HG02571 (cell line): ENCODE data around the gene TIGD6.

Experiments
- ATAC-seq: cut with Tn5 transposase; IDR thresholded peaks from one replicate; pipeline ENCODE4 v1.9.1; 2021; ENCODE audit warnings: mild to moderate bottlenecking, moderate library complexity; ENCODE audit not compliant: unreplicated experiment

Gene TIGD6

GRCh38 chr5:149981206-149981605 is 19.2 kb downstream of the TIGD6 start:
- ATAC-seq, result no peak

GRCh38 chr5:149979896-149980295 is 20.6 kb downstream of the TIGD6 start:
- ATAC-seq, result no peak

- no peak for ATAC-seq
Measured at GRCh38 chr5:149975409-149975808, 25.0 kb downstream of the TIGD6 start.

GRCh38 chr5:149969181-149969930 is 31.1 kb downstream of the TIGD6 start:
- no peak for ATAC-seq

- no peak for ATAC-seq
Measured at GRCh38 chr5:149966946-149967345, 33.5 kb downstream of the TIGD6 start.

GRCh38 chr5:149963729-149964128 is 36.7 kb downstream of the TIGD6 start:
- no peak for ATAC-seq

GRCh38 chr5:149962601-149963300 is 37.7 kb downstream of the TIGD6 start:
- no peak for ATAC-seq

- ATAC-seq, result no peak
Measured at GRCh38 chr5:149961957-149962409, 38.5 kb downstream of the TIGD6 start.

GRCh38 chr5:149961186-149961685 is 39.2 kb downstream of the TIGD6 start:
- ATAC-seq, result no peak

GRCh38 chr5:149960272-149961185 is 39.9 kb downstream of the TIGD6 start, which contains the start of gene SLC26A2:
Gene SLC26A2, plus strand, starts transcription at chr5:149960758. Its CDS starts 16,895 bp downstream, at chr5:149977653.
- peak; percentile 99 for ATAC-seq

- no peak for ATAC-seq
Measured at GRCh38 chr5:149959406-149960236, 40.8 kb downstream of the TIGD6 start.

GRCh38 chr5:149957855-149958254 is 42.6 kb downstream of the TIGD6 start:
- no peak for ATAC-seq

- no peak for ATAC-seq
Measured at GRCh38 chr5:149956685-149957084, 43.8 kb downstream of the TIGD6 start.

- no peak for ATAC-seq
Measured at GRCh38 chr5:149954798-149955197, 45.7 kb downstream of the TIGD6 start.

- no peak for ATAC-seq
Measured at GRCh38 chr5:149953436-149954121, 46.9 kb downstream of the TIGD6 start.

- ATAC-seq, result no peak
Measured at GRCh38 chr5:149951138-149951749, 49.2 kb downstream of the TIGD6 start.

GRCh38 chr5:149948993-149949392 is 51.5 kb downstream of the TIGD6 start:
- no peak for ATAC-seq

GRCh38 chr5:149946118-149946517 is 54.3 kb downstream of the TIGD6 start:
- ATAC-seq, result no peak

- no peak for ATAC-seq
Measured at GRCh38 chr5:149944666-149945065, 55.8 kb downstream of the TIGD6 start, which contains the start of gene PDE6A. Gene PDE6A, minus strand, starts transcription at chr5:149944793. Its CDS starts 120 bp downstream, at chr5:149944673.
